Uterus (tissue), 2 donors: ENCODE data around the gene GREB1L.

ENCODE experiments used
- POLR2A ChIP-seq, 2 donors: fragments of 450-650 bp; IDR thresholded peaks; one replicate each; pipeline ENCODE4 v1.6.1; 2016; ENCODE audit warnings: antibody characterized with exemption in 2 of 2, mild to moderate bottlenecking in 1 of 2, moderate library complexity in 1 of 2
- TF ChIP-seq, protein P1 (sequence below), 4 experiments: fragments of 200-600 bp in 2 of 4; fragments of 450-650 bp in 2 of 4; sonication (generic) in 2 of 4; IDR thresholded peaks; one replicate each; pipeline ENCODE4 v1.5.1; 2016 to 2019; ENCODE audit warnings: antibody characterized with exemption in 4 of 4, mild to moderate bottlenecking in 2 of 4, moderate library complexity in 1 of 4

DNA sequence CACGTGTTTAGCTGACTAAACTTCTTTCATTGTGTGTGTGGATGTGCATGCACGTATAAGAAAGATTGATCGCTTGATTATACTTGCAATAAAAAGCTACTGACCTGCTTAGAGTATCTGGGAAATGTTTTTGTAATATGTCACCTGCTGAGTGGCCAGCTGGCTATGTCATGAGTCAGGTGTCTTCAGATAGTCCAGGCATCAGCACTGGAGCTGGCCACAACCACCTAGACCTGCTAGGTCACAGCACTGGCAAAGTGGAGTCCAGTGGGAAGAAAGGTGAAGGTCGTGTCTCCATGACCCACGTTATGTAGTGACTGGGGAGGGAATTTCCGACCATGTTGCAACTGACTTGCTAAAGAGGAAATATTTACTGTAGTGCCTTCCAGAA lies 211.5 kb downstream of the GREB1L start:
- TF ChIP-seq, protein P1, sequence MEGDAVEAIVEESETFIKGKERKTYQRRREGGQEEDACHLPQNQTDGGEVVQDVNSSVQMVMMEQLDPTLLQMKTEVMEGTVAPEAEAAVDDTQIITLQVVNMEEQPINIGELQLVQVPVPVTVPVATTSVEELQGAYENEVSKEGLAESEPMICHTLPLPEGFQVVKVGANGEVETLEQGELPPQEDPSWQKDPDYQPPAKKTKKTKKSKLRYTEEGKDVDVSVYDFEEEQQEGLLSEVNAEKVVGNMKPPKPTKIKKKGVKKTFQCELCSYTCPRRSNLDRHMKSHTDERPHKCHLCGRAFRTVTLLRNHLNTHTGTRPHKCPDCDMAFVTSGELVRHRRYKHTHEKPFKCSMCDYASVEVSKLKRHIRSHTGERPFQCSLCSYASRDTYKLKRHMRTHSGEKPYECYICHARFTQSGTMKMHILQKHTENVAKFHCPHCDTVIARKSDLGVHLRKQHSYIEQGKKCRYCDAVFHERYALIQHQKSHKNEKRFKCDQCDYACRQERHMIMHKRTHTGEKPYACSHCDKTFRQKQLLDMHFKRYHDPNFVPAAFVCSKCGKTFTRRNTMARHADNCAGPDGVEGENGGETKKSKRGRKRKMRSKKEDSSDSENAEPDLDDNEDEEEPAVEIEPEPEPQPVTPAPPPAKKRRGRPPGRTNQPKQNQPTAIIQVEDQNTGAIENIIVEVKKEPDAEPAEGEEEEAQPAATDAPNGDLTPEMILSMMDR (IDR thresholded peaks at IDR 0.05): no peak
- no peak for TF ChIP-seq POLR2A (IDR thresholded peaks at IDR 0.05)
